SK-N-SH treated with all-trans-retinoic acid at 6 μM for 48 hours (cell line): Measurements from ENCODE around the gene AHRR.

Experiments used
- ATAC-seq: fragments of 200-7000 bp; cut with Tn5 transposase; 3 replicates; pipeline ENCODE4 v1.9.1; 2020; ENCODE audit warnings: mild to moderate bottlenecking, moderate library complexity
- ARNTL ChIP-seq: fragments of 450-650 bp; formaldehyde crosslinking; IDR thresholded peaks from 2 replicates; pipeline ENCODE4 v1.5.0; 2020; ENCODE audit warnings: low read depth, mild to moderate bottlenecking, moderate library complexity, borderline replicate concordance
- BACH2 ChIP-seq: fragments of 250-450 bp; sonication (Bioruptor Pico); IDR thresholded peaks from 2 replicates; pipeline ENCODE4 v1.9.0; 2021; ENCODE audit warnings: mild to moderate bottlenecking, borderline replicate concordance
- CREB5 ChIP-seq: fragments of 250-450 bp; sonication (Bioruptor Pico); IDR thresholded peaks from 2 replicates; pipeline ENCODE4 v1.5.1; 2020; ENCODE audit warnings: low read depth, mild to moderate bottlenecking, moderate library complexity
- CSDC2 ChIP-seq: fragments of 250-450 bp; sonication (Bioruptor Pico); IDR thresholded peaks from 2 replicates; pipeline ENCODE4 v1.5.0; 2020; ENCODE audit warnings: mild to moderate bottlenecking, moderate library complexity
- CSRNP3 ChIP-seq: fragments of 250-450 bp; sonication (Bioruptor Pico); IDR thresholded peaks from 2 replicates; pipeline ENCODE4 v1.5.1; 2021; ENCODE audit warnings: mild to moderate bottlenecking, moderate library complexity
- GLIS3 ChIP-seq: fragments of 250-450 bp; sonication (Bioruptor Pico); IDR thresholded peaks from 2 replicates; pipeline ENCODE4 v1.5.0; 2020; ENCODE audit warnings: mild to moderate bottlenecking, moderate library complexity
- ISL1 ChIP-seq: fragments of 250-450 bp; sonication (Bioruptor Pico); IDR thresholded peaks from 2 replicates; pipeline ENCODE4 v2.1.2; 2022; ENCODE audit warnings: mild to moderate bottlenecking, moderate library complexity
- PATZ1 ChIP-seq: fragments of 250-450 bp; sonication (Bioruptor Pico); IDR thresholded peaks from 2 replicates; pipeline ENCODE4 v1.8.0; 2020; ENCODE audit warnings: mild to moderate bottlenecking, moderate library complexity, borderline replicate concordance
- PPARA ChIP-seq: fragments of 250-450 bp; sonication (Bioruptor Pico); IDR thresholded peaks from 2 replicates; pipeline ENCODE4 v1.5.0; 2020; ENCODE audit warnings: mild to moderate bottlenecking, borderline replicate concordance
- RARB ChIP-seq: fragments of 250-450 bp; sonication (Bioruptor Pico); IDR thresholded peaks from 2 replicates; pipeline ENCODE4 v1.8.0; 2021; ENCODE audit warnings: mild to moderate bottlenecking, moderate library complexity
- SNAI2 ChIP-seq: fragments of 250-450 bp; sonication (Bioruptor Pico); IDR thresholded peaks from 2 replicates; pipeline ENCODE4 v1.5.0; 2020; ENCODE audit warnings: mild to moderate bottlenecking, moderate library complexity
- TCF4 ChIP-seq: fragments of 250-450 bp; sonication (Bioruptor Pico); IDR thresholded peaks from 2 replicates; pipeline ENCODE4 v1.8.0; 2021; ENCODE audit warnings: mild to moderate bottlenecking, moderate library complexity, borderline replicate concordance
- TSHZ2 ChIP-seq: fragments of 250-450 bp; sonication (Bioruptor Pico); IDR thresholded peaks from 2 replicates; pipeline ENCODE4 v1.5.0; 2020; ENCODE audit warnings: mild to moderate bottlenecking, moderate library complexity
- ZC3H10 ChIP-seq: fragments of 250-450 bp; sonication (Bioruptor Pico); IDR thresholded peaks from 2 replicates; pipeline ENCODE4 v1.5.1; 2021; ENCODE audit warnings: mild to moderate bottlenecking, moderate library complexity
- ZFP3 ChIP-seq: fragments of 250-450 bp; sonication (Bioruptor Pico); IDR thresholded peaks from 2 replicates; pipeline ENCODE4 v1.5.0; 2020; ENCODE audit warnings: mild to moderate bottlenecking, moderate library complexity
- ZFP30 ChIP-seq: fragments of 450-650 bp; formaldehyde crosslinking; IDR thresholded peaks from 2 replicates; pipeline ENCODE4 v1.5.0; 2022; ENCODE audit warnings: mild to moderate bottlenecking, moderate library complexity
- ZNF565 ChIP-seq: fragments of 450-650 bp; formaldehyde crosslinking; conservative IDR thresholded peaks from 2 replicates; pipeline ENCODE4 v1.5.0; 2020; ENCODE audit warnings: low read depth, mild to moderate bottlenecking, moderate library complexity
- ZNF70 ChIP-seq: fragments of 450-650 bp; formaldehyde crosslinking; IDR thresholded peaks from 2 replicates; pipeline ENCODE4 v1.5.0; 2020; ENCODE audit warnings: mild to moderate bottlenecking, moderate library complexity
- ZNF8 ChIP-seq: fragments of 450-650 bp; formaldehyde crosslinking; IDR thresholded peaks from 2 replicates; pipeline ENCODE4 v1.5.0; 2020; ENCODE audit warnings: mild to moderate bottlenecking, moderate library complexity

The AHRR gene

GRCh38 chr5:423626-424261 is 102.2 kb downstream of the AHRR start:
- TF ChIP-seq ISL1 (no peak), ARNTL (no peak)
- ATAC-seq: no peak

- ATAC-seq: no peak
- TF ChIP-seq ZC3H10: no peak
- TF ChIP-seq PATZ1 (CRISPR knock-in tag): no peak
- no peak for TF ChIP-seq ZNF8 (CRISPR knock-in tag)
- TF ChIP-seq ZNF565 (CRISPR knock-in tag): no peak
- no peak for TF ChIP-seq SNAI2 (CRISPR knock-in tag)
- no peak for TF ChIP-seq TSHZ2 (CRISPR knock-in tag)
- TF ChIP-seq CREB5 (CRISPR knock-in tag): no peak
These were observed 103.0 kb downstream of the AHRR start for GRCh38 chr5:424301-425110.

GRCh38 chr5:425714-426113 is 104.2 kb downstream of the AHRR start:
- TF ChIP-seq PPARA (CRISPR knock-in tag) (no peak), BACH2 (no peak), ZNF70 (CRISPR knock-in tag) (no peak), RARB (no peak)
- TF ChIP-seq, all 23 proteins: peak for 0
- no peak for ATAC-seq

GRCh38 chr5:426392-426976 is 105.0 kb downstream of the AHRR start:
- TF ChIP-seq ZFP3 (CRISPR knock-in tag) (no peak), ZC3H10 (no peak), SNAI2 (CRISPR knock-in tag) (no peak), GLIS3 (CRISPR knock-in tag) (no peak), ZNF8 (CRISPR knock-in tag) (no peak), ZFP30 (CRISPR knock-in tag) (no peak), ZNF70 (CRISPR knock-in tag) (no peak), ISL1 (no peak)
- ATAC-seq: no peak

- ATAC-seq: no peak
- TF ChIP-seq CREB5 (CRISPR knock-in tag): no peak
- TF ChIP-seq SNAI2 (CRISPR knock-in tag): no peak
- no peak for TF ChIP-seq ZC3H10
- TF ChIP-seq CSRNP3 (CRISPR knock-in tag): no peak
- TF ChIP-seq TSHZ2 (CRISPR knock-in tag): no peak
- TF ChIP-seq RARB: no peak
- no peak for TF ChIP-seq ARNTL
- TF ChIP-seq ZNF8 (CRISPR knock-in tag): no peak
- TF ChIP-seq ISL1: no peak
- no peak for TF ChIP-seq CSDC2 (CRISPR knock-in tag)
- TF ChIP-seq PPARA (CRISPR knock-in tag): no peak
- TF ChIP-seq ZFP30 (CRISPR knock-in tag): no peak
- TF ChIP-seq TCF4 (CRISPR knock-in tag): no peak
- TF ChIP-seq ZNF70 (CRISPR knock-in tag): no peak
These were observed 106.0 kb downstream of the AHRR start for GRCh38 chr5:427415-428087.
